ENCODE data around the gene TGIF2LY.
"Not testable (repeated sequence)": the region's sequence is repeated elsewhere in the genome, so short reads cannot be mapped to it uniquely, and the experiment has no call there.

Gene TGIF2LY

DNA sequence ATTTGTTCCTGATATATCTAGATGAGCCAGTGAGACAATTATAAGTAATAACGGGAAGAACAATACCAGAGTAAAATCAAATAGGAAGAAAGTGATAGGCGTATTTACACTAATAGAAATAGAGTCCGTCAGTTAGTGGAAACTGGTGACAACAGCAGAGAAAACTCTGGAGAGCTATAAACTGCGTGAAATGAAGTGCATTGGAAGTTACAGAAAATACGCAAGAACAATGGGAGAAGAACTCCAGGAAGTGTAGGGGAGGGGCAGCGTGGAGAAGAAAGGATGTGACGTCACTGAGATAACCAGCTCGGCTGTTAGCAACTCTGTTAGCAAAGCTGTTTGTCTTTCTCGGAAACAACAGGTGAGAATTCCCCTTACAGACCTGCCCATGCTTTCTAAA, at the start of gene TGIF2LY:
Gene TGIF2LY (plus strand): TSS at position 301 of the 400 bp plus-strand sequence. CDS start 178 bp downstream, outside the sequence.
- DNase-seq, result not testable (repeated sequence)
